GM12864 (cell line): ENCODE results near the gene ADGRA1.
"Not testable (repeated sequence)": the region's sequence is repeated elsewhere in the genome, so short reads cannot be mapped to it uniquely, and the experiment has no call there.

Source experiments
- DNase-seq: peaks from one replicate; pipeline ENCODE4 v3.0.0-alpha.2; 2011; ENCODE audit warnings: low read depth
- H3K4me3 ChIP-seq: 2 replicates; pipeline ENCODE4 v1.5.1; 2011; ENCODE audit warnings: mild to moderate bottlenecking, low read depth, low read length, control low read depth
- CTCF ChIP-seq: IDR thresholded peaks from 2 replicates; pipeline ENCODE4 v1.5.1; 2011; ENCODE audit warnings: low read depth, mild to moderate bottlenecking, moderate library complexity, low read length, control low read depth, inconsistent platforms; ENCODE audit errors: missing control alignments

The ADGRA1 gene

DNA sequence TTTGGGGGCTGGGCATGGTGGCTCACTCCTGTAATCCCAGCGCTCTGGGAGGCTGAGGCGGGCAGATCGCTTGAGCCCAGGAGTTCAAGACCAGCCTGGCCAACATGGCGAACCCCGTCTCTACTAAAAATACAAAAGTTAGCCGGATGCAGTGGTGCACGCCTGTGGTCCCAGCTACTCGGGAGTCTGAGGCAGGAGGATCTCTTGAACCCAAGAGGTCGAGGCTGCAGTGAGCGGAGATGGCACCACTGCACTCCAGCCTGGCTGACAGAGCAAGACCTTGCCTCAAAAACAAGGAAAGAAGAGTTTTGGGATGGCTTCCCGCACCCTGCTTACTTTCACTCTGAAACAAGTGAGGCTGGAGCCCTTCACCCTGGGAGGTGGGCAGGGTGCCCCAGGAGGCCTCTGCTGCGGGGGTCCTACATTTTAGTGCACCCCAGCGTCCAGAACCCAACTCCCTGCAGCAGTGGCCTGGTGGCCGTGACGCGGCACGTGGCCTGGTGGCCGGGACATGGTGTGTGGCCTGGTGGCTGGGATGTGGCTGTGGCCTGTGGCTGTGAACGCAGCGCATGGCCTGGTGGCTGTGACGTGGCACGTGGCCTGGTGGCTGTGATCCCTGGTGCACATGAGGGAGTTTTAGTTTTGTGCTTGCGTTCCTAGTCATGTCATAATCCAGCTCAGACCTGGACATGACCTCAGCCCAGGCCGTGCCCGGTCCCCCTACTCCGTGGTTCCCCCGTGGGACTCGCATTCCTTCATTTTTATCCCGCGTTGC is 81.6 kb downstream of the ADGRA1 start:
- no peak for DNase-seq
- no peak overlapping the region for H3K4me3 ChIP-seq
- no peak for TF ChIP-seq CTCF

DNA sequence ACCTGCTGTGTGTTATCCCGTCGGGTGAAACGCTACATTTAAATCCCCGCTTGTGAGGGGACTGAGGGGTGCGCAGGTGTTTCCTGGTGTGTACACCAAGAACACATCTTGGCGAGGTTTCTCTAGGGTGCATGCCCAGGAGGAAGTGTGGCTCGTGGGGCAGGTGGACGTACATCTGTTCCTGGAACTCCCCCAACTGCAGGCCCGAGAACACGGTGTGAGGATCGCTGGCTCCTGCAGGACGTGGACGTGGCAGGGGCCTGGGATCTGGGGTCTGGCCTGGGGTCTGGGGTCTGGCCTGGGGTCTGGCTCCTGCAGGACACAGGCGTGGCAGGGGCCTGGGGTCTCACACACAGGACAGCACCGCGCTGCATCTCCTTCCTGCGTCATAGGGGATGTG is 82.4 kb downstream of the ADGRA1 start:
- no peak for TF ChIP-seq CTCF
- no peak overlapping the region for H3K4me3 ChIP-seq
- no peak for DNase-seq

DNA sequence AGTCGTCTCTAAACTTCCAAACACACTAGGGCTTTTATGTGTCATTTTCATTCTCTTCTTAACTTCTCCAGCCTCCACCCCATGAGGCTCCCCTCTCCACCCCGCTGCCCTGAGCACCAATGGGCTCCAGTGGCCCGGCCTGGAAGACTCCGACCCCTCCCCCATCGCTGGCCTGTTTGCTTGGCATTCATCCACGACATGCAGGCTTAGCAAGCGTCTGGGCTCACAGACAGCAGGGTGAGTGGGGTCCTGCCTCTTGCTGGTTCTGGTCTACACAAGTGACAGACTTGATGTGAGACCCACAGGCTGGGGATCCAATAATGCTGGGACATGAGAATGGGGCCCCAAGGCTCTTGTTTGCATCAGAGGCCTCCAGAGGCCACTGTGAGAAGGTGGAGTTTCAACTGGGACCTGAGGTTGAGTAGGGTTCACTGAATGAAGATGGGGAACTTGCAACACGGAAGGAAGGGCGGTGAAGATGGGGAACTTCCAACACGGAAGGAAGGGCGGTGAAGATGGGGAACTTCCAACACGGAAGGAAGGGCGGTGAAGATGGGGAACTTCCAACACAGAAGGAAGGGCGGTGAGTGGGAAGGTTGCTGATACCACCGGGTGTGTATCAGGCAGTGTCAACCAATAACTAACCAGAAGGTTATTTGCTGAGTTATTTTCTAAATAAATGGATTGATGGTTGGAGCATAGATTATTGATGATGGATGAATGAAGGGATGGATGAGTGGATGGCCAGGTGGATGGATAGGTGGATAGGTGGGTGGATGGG is 86.3 kb downstream of the ADGRA1 start:
- DNase-seq, result no peak
- TF ChIP-seq CTCF, result no peak

DNA sequence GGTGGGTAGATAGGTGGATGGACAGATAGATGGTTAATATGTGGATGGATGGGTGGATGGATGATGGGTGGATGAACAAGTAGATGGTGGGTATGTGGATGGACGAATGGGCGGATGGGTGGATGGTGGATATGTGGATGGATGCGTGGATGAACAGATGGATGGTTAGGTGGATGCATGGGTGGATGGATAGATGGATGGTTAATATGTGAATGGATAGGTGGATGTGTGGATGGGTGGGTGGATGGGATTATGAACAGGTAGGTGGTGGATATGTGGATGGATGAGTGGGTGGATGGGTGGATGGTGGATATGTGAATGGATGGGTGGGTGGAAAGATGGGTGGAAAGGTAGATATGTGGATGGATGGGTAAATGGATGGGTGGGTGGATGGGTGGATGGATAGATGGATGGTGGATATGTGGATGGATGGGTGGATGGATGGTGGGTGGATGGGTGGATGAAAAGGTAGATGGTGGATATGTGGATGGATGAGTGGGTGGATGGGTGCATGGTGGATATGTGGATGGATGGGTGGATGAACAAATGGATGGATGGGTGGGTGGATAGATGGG is 87.1 kb downstream of the ADGRA1 start:
- no peak overlapping the region for H3K4me3 ChIP-seq
- DNase-seq, result no peak
- no peak for TF ChIP-seq CTCF

More for the DNA sequence above, 86.3 kb downstream of the ADGRA1 start:
- no peak overlapping the region for H3K4me3 ChIP-seq

DNA sequence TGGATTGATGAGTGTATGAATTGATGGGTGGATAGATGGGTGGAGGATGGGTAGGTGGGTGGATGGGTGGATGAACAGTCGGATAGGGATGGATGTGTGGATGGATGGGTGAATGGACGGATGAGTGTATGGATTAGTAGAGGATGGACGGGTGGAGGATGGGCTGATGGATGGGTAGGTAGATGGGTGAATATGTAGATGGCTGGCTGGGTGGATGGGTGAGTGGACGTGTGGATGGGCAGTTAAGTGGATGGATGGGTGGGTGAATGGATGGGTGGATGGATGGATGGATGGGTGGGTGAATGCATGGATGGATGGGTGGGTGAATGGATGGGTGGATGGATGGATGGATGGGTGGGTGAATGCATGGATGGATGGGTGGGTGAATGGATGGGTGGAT is 87.9 kb downstream of the ADGRA1 start:
- H3K4me3 ChIP-seq, DNase-seq: not testable (repeated sequence)

GRCh38 chr10:133176546-133176945 is 88.8 kb downstream of the ADGRA1 start:
- no peak for DNase-seq
- H3K4me3 ChIP-seq, result no peak overlapping the region
- TF ChIP-seq CTCF, result no peak

DNA sequence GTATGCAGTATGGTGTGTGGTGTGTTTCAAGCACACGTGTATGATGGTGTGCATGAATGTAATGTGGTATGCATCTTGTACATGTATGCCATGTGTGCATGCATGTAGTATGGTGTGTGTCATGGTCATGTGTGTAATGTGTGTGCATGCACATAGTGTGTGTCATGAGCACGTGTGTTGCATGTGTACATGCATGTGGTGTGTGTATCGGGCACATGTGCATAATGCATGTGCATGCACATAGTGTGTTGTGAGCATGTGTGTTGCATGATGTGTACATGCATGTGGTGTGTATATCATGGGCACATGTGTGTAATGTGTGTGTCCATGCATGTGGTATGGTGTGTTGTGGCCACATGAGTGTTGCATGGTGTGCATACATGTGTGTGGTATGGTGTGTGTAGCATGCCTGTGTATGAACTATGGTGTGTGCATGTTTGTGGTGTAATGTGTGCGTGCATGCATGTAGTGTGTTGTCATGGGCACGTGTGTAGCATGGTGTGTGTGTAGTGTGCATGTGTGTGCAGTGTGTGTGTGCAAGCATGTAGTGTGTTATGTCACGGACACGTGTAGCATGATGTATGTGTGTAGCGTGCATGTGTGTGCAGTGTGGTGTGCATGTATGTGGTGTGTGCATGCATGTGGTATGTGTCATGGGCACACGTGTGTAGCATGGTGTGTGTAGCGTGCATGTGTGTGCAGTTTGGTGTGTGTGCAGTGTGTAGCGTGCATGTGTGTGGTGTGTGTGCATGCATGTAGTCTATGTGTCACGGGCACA is 89.8 kb downstream of the ADGRA1 start:
- no peak for DNase-seq
- no peak overlapping the region for H3K4me3 ChIP-seq
- TF ChIP-seq CTCF, result no peak
